ENCODE data around the gene SLC3A2. TPM values are rescaled to one million over a fixed set of nuclear protein-coding genes. Genes with fewer than 3 reads are reported as not detected.

The SLC3A2 gene
- total RNA-seq, 6 donors from 2014 or later: 120 to 236 (median 179) TPM

DNA sequence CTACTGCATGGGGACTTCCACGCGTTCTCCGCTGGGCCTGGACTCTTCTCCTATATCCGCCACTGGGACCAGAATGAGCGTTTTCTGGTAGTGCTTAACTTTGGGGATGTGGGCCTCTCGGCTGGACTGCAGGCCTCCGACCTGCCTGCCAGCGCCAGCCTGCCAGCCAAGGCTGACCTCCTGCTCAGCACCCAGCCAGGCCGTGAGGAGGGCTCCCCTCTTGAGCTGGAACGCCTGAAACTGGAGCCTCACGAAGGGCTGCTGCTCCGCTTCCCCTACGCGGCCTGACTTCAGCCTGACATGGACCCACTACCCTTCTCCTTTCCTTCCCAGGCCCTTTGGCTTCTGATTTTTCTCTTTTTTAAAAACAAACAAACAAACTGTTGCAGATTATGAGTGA is 7.7 kb downstream of the SLC3A2 start:
- H3K4me1 ChIP-seq: peaks cover 44 to 83% (median 68%) of the 10 kb centered on the region in 4 donors
- WGBS, 2 donors: 91 to 93% methylated on average over 13 to 14 of the region's 14 CpGs

GRCh38 chr11:62889126-62889483 is 8.4 kb downstream of the SLC3A2 start:
- no peak for ATAC-seq (ENCODE audit: low FRiP score in 2 of 2)
- no peak for DNase-seq
- H3K27ac ChIP-seq: peak overlapping the region; percentile 49 to 77 (median 68)

More for the DNA sequence above, 7.7 kb downstream of the SLC3A2 start:
- TF ChIP-seq EP300 (IDR thresholded peaks at IDR 0.05): no peak
- TF ChIP-seq POLR2A (IDR thresholded peaks at IDR 0.05): no peak
- TF ChIP-seq POLR2AphosphoS5 (IDR thresholded peaks at IDR 0.05): no peak
- TF ChIP-seq, protein P1, sequence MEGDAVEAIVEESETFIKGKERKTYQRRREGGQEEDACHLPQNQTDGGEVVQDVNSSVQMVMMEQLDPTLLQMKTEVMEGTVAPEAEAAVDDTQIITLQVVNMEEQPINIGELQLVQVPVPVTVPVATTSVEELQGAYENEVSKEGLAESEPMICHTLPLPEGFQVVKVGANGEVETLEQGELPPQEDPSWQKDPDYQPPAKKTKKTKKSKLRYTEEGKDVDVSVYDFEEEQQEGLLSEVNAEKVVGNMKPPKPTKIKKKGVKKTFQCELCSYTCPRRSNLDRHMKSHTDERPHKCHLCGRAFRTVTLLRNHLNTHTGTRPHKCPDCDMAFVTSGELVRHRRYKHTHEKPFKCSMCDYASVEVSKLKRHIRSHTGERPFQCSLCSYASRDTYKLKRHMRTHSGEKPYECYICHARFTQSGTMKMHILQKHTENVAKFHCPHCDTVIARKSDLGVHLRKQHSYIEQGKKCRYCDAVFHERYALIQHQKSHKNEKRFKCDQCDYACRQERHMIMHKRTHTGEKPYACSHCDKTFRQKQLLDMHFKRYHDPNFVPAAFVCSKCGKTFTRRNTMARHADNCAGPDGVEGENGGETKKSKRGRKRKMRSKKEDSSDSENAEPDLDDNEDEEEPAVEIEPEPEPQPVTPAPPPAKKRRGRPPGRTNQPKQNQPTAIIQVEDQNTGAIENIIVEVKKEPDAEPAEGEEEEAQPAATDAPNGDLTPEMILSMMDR (IDR thresholded peaks at IDR 0.05): no peak
- peak overlapping the region in 2 of 4 donors; percentile 71 to 77 for H3K27ac ChIP-seq
- peaks cover 45 to 64% (median 62%) of the 10 kb centered on the region in 4 donors for H3K36me3 ChIP-seq
- DNase-seq: peak in 1 of 2 donors; percentile 63
- H3K9me3 ChIP-seq: no peaks in the 10 kb centered on the region
- H3K4me3 ChIP-seq: no peak overlapping the region
- no peak for ATAC-seq (ENCODE audit: low FRiP score in 2 of 2)
- no peaks in the 10 kb centered on the region for H3K27me3 ChIP-seq

DNA sequence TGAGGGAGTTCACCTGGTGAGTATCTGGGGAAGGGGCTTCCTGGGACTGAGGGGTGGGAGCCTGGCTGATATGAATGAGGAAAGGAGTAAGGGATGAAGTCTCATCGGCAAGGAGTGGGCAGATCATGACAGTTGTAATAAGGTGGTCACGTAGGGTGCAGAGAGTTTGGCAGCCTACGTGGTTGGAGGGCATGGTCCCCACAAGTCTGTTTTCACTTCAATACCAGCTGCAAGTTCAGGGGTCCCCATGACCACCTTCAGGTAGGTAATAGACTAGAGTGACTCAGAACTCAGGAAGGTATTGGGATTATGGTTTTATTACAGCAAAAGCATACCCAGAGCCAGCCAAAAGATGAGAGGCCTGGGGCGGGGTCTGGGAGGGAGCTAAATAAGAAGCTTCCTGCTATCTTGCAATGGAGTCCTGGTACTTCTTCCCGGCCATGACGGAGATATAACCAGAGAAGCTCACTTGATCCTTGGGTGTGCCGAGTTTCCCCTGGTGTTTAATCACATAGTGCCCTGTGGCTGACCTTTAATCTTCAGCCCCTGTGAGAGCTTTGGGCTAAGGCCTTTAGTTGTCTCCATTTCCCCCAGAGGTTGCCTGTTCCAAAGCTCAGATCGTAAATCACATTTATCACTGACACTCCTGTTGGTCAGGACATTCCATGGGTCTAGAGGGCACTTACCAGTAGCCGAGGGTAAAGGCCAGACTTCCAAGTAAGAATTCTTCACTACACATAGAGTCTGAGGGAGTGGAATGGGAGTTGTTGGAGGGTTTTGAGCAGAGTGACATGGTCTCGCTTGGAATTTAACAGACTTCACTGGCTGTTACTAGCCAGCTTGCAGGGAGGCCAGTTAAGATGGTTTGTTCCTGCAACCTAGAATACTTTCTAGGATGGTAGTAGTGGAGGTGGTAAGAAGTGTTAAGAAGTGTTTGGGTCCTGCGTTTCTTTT is 9.1 kb downstream of the SLC3A2 start:
- no peaks in the 10 kb centered on the region for H3K27me3 ChIP-seq
- TF ChIP-seq, protein P1 (IDR thresholded peaks at IDR 0.05): no peak
- TF ChIP-seq EP300 (IDR thresholded peaks at IDR 0.05) (peak in 1 of 4 donors; percentile 15), POLR2AphosphoS5 (IDR thresholded peaks at IDR 0.05) (peak in 1 of 2 donors; percentile 32), POLR2A (IDR thresholded peaks at IDR 0.05) (no peak)
- H3K4me1 ChIP-seq: peaks cover 33 to 70% (median 55%) of the 10 kb centered on the region in 4 donors
- WGBS, 2 donors: 64 to 71% methylated on average over 8 to 11 of the region's 11 CpGs
- H3K36me3 ChIP-seq: peaks cover 35 to 50% (median 50%) of the 10 kb centered on the region in 4 donors
- H3K4me3 ChIP-seq: no peak overlapping the region
- DNase-seq: no peak
- H3K27ac ChIP-seq: peak overlapping the region; percentile 49 to 77 (median 68)
- no peaks in the 10 kb centered on the region for H3K9me3 ChIP-seq
- peak; percentile 31 to 47 for ATAC-seq (ENCODE audit: low FRiP score in 2 of 2)

More at GRCh38 chr11:62889126-62889483, 8.4 kb downstream of the SLC3A2 start:
- Histone ChIP-seq H3K4me1 (peaks cover 37 to 76% (median 61%) of the 10 kb centered on the region in 4 donors), H3K36me3 (peaks cover 39 to 57% (median 55%) of the 10 kb centered on the region in 4 donors), H3K4me3 (no peak overlapping the region), H3K27me3 (no peaks in the 10 kb centered on the region), H3K9me3 (no peaks in the 10 kb centered on the region)
- 63 to 79% methylated on average over 2 of the region's 2 CpGs for WGBS, 2 donors
- TF ChIP-seq, protein P1 (IDR thresholded peaks at IDR 0.05): no peak

- DNase-seq (no peak), ATAC-seq (ENCODE audit: low FRiP score in 2 of 2) (no peak)
- Histone ChIP-seq H3K36me3 (peaks cover 13 to 25% (median 24%) of the 10 kb centered on the region in 4 donors), H3K27me3 (no peaks in the 10 kb centered on the region), H3K27ac (peak overlapping the region in 3 of 4 donors; percentile 45 to 77 (median 74)), H3K4me1 (peaks cover 23 to 46% (median 37%) of the 10 kb centered on the region in 4 donors), H3K4me3 (no peak overlapping the region), H3K9me3 (no peaks in the 10 kb centered on the region)
- WGBS, 2 donors: 88 to 90% methylated on average over 7 to 10 of the region's 10 CpGs
- no peak for TF ChIP-seq EP300 (IDR thresholded peaks at IDR 0.05)
- TF ChIP-seq, protein P1 (IDR thresholded peaks at IDR 0.05): no peak
- TF ChIP-seq POLR2AphosphoS5 (IDR thresholded peaks at IDR 0.05): no peak
- no peak for TF ChIP-seq POLR2A (IDR thresholded peaks at IDR 0.05)
Observed at GRCh38 chr11:62892077-62892922, 11.6 kb downstream of the SLC3A2 start.

Measured in upper lobe of left lung (tissue), 6 donors.